HS-5 (cell line): ENCODE results near the gene MBOAT1.
A peak's percentile ranks its signal among the peaks of the same experiment; 100 is the strongest.

Experiments
- DNase-seq: peaks from one replicate; pipeline ENCODE4 v3.0.0-alpha.2; 2012; ENCODE audit warnings: low read depth

MBOAT1 gene

DNA sequence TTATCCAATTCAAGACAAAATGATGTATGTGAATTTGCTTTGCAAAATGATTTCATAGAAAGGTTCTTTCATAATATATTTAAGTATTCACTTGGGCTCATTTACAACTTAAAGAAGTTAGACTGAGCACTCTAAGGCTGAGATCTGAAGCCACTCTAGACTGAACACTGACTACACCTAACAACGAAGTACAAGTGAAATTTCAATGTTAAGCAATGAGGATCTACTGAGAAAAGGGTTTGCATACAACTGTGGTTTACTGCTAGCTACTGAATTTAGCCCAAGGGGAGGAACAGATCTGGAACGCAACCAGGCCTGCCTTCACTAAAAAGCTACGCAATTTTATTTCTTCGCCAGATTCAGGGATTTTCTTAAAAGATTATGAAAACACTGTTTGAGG lies 106.4 kb downstream of the MBOAT1 start:
- no peak for DNase-seq

DNA sequence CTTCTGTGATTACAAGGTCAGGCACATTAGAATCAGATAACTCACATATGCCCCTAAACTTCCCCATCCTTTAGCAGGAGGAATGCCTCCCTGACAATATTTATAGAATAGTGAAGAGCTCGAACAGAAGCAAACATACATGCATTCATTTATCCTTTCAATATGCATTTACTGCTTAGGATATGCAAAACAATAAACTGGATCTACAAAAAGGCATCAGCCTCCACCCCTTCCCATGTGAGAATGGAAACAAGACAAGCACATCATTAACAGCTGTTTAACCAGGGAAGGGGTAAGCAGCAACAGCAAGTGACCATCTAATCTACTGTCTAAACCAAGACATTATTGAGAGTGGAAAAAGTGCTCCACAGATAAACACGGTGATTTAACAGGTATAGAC lies 107.6 kb downstream of the MBOAT1 start:
- DNase-seq: no peak

DNA sequence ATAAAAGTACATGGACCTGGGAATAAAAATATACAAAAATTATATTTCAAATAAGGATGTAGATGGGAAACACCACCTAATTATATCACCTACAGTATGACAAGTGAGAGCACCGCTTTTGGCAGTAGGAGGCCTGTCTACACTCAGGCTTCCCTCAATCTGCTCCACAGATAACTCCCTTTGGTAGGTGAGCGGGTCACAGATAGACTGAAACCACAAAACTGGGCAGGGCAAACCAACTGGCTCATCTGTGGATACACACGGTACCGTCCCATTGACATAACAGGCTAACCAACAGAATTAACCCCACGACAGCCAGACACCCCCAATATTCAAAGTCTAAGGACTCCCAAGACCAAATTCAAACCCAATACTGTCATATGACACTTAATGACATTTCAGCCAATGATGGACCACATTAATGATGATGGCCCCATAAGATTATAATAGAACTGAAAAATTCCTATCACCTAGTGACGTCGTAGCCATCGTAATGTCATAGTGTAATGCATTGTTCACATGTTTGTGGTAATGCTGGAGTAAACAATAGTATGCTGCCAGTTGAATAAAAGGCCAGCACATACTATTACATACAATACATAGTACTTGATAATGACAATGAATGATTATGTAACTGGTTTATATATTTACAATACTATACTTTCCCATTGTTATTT lies 109.7 kb downstream of the MBOAT1 start:
- DNase-seq: no peak

DNA sequence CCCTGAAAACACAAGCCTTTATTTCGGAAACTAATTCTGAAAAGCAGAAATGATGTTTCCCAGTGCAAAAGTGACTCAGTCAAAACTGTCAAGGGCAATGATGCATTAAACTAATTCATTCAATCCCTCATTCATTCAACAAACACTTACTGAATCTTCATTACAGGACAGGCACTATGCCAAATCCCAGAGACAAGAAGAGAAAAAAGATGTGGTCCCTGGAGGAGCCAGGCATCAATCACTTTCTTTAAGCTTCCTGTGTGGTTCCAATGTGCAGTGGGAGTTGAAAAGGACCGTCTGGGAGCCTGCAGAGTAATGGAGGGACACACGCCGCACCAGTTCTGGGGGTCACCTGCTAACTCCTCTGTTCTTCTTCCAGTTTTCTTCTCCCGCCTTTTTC lies 113.1 kb downstream of the MBOAT1 start:
- no peak for DNase-seq

DNA sequence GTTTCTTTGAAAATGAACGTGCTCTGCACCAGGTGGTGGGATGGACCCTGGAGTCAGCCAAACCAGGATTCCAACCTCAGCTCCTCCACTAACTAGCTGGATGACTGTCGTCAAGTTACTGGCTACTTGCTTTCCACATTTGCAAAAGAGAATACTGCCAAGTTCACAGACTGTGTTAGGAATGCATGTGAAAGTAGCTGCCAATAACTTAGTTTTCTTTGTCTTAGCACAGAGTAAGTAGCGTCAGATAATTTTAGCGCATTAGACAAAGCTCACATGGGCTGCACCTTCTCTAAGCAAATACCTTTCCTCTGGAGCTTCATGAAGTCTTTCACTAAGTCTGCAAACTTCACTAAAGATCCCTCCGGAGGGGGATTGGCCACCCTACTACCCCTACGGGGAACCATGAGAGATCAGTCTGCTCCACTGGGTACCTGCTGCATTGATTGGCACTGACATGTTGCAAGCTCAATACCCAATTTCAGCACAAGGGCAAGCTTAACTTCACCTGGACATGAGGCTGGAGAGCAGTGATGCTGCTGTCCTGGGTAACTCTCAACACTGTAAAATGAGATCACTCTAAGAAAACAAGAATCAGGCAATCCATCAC lies 113.9 kb downstream of the MBOAT1 start:
- DNase-seq: no peak

DNA sequence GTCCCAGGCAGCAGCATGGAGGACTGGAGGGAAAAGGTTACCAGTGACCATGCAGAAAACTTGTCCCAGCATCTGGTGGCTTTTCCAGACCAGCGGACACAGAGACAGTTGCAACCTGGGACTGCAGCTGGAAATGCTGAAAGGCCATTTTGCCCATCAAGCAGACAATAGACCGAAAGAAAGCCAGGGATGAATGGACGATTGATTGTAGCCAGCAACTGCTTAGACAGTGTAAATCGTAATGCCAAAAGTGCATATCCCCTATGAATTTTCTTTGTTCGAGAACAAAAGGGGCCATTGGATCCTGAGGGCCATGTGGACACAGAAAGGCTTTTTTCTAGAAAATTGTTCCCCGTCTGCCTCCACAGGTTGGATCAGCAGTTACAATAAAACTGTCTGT lies 115.7 kb downstream of the MBOAT1 start:
- DNase-seq: no peak

DNA sequence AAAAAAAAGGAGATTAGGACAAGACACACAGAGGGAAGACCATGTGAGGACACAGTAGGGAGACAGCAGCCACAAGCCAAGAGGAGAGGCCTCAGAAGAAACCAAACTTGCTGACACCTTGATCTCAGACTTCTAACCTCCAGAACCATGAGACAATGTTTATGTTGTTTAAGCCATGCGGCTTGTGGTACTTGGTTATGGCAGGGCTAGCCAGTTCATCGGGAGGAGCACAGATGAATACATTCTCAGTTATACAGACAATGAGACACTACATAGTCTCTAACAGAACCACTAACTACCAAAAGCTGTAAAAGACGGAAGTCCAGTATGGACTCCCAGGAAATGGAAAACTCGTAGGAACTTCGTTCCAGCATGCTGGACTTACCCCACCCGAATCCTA lies 116.8 kb downstream of the MBOAT1 start:
- DNase-seq: no peak

DNA sequence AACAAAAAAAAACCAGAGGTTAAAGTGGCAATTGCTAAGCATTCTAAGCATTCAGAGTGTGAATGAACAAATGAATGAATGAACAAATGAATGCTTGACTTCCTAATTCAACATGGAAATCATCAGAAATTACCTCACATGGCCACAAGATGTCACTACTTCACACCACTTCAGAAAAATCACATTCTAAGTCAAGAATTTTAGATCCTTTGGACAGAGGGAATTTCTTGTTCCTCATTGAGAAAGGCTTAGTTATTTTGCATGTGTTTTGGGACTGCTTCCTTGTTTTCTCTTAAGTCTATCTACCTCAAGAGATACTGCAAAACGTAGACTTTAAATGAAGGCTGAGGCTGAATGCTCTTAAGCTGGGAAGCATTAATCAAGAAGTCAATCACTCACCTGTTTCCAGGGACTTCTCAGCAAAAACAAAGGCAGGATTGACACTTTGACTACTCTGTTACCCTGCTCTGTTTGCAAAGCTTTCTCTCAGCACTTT lies 120.2 kb downstream of the MBOAT1 start:
- peak; percentile 32 for DNase-seq

DNA sequence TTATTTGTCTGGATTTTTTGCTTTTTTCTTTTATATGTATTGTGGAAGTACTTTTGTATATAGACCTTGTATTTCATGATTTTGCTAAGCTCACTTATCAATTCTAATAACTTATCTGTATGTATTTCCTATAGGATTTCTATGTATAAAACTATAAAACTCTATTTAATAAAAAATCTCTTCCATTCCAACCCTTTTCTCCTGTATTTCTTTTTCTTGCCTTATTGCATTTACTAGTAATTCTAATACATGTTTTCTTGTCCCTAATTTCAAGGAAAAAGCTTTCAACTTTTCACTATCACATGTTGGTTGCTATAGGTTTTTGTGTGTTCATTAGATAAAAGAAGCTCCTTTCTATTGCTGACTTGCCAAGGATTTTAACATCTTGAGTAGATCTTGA lies 125.3 kb downstream of the MBOAT1 start:
- no peak for DNase-seq

DNA sequence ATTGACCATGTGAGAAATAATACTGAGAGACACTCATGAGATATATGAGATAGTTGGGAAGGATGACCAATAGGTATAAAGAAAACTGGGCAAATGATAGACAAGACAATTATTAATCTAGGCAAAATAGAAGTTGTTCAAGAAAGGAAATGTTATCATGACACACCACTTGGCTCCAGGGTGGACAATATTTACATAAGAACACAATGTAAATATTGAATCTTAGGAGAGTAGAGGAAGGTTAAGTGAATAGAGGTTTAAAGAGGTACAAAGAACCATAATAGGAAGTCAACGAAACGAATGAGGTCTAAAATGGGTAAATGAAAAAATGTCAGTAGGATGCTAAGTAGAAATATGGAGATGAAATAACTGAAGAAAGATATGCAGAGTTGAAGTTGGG lies 126.5 kb downstream of the MBOAT1 start:
- no peak for DNase-seq

DNA sequence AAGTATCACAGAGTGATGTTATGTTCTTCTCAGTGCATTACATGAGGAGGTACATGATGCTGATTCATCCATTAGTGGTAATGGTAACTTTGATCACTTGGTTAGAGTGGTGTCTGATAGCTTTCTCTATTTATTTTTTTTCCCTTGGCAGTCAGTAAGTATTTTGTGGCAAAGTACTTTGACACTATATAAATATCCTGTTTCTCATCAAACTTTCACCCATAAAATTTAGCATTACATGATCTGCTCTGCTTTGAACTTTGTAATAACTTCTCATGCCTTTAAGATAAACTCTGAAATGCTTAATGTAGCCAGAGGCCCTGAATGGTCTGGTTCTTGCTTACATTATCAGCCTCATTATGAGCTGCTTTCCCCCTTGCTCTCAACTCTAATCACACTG lies 127.9 kb downstream of the MBOAT1 start:
- no peak for DNase-seq

DNA sequence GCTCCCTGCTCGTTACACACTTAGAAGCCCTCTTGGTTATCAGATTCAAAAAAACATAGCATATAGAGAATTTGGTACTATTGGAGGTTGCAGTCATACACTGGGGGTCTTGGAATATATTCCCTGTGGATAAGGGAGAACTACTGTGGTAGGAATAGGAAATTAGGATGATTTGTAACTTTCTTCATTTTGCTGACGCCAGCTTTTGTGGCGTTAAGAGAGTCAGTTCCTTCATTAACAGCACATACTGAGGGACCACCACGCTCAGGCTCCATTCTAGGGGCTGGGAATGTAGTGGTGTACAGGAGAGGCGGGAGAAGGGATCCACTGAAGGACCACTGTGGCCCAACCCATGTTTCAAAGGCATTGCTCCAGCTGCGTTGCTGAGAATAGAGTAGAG lies 140.3 kb downstream of the MBOAT1 start:
- no peak for DNase-seq

DNA sequence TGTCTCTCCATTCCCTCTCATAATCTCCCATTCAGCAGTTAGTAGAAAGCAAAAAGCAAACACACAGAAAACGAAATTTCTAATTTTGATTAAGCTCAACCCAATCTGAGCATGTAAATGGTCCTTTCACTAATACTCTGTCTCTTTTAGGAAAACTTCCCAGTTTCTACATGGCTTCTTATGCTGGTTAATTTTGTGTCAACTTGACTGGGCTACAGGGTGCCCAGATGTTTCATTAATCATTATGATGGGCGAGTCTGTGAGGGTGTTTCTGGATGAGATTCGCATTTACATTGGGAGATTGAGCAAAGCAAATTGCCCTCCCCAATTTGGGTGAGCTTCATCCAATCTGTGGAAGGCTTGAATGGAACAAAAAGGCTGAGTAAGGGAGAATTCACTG lies 142.2 kb downstream of the MBOAT1 start:
- DNase-seq: no peak

DNA sequence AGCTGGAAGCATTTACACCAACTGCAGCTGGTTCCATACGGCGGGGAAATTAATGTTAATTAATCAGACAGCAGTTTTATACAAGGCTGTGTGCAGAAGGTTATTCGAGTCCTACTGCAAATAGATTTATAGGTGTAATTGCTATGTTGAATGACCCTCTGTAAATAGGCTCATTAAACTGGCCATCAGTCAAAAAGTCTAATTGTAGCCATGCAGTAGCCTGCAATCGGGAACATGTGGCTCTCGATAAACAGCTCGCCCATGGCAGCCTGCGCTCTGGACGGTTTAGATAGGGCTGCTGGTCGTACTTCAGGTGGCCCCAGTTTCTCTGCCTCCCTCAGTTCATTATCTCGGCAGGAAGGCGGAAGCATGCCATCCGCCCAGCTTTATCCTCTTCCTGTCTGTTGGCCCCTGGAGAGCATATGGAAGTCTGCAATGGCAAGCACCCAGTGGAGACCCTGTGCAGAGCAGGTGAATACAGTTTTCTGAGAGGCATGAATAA lies 143.2 kb downstream of the MBOAT1 start:
- no peak for DNase-seq

DNA sequence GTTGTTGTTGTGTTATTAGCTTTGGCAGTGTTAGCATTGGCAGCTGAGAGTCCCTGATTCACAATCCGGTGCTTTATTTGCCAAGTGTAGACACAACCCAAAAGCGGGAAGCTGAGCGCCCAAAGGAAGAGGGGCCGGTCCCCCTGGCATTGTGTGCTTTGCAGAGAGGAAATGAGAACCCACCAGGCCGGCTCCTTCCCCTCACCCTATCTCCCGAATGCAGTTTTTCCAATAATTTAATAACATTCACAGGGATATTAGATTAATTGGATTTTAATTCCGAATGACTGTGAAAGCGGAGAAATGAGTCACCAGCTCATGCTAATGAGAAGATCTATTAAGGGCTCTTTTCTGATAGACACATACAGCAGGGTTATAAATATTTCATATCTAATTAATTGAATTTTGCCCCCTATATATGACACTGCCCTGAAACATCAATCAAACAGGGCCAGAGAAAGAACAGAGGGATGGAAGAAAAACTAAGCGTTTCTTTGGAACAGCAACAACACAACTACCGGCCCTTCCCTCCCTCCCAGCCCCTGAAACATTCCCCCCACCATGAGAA lies 143.8 kb downstream of the MBOAT1 start:
- no peak for DNase-seq

DNA sequence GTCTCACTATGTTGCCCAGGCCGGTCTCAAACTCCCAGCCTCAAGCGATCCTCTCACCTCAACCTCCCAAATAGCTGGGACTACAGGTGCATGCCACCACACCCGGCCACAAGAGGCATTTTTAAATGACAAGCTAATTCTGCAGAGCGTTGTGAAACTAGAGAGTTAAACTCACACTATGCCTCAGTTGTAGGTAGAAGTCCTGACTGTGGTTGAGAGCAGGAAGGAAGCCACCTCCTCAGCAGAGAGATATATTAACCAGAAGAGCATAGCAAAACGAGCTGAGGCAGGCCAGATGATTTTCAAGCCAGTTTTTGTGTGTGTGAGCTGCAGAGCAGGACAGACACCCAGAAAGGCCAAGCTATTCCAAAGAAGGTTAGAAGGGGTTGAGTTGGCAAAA lies 150.3 kb downstream of the MBOAT1 start:
- DNase-seq: no peak

DNA sequence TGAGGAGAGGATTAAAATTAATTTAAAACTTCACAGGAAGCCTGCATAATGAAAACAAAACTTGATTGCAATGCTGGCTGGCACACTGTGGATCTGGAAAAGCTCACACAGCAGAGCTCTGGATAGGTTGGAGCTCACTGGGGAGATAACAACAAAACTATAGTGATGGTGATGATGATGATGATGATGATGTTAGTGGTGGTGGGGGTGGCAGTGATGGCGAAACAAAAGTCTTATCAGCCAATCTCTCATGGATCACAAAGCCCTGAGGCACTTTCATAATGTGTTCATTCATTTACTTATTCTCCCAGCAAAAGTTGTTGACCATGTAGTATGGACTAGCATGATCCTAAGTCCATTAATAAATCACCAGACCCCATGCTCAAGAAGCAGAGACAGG lies 152.0 kb downstream of the MBOAT1 start:
- no peak for DNase-seq

DNA sequence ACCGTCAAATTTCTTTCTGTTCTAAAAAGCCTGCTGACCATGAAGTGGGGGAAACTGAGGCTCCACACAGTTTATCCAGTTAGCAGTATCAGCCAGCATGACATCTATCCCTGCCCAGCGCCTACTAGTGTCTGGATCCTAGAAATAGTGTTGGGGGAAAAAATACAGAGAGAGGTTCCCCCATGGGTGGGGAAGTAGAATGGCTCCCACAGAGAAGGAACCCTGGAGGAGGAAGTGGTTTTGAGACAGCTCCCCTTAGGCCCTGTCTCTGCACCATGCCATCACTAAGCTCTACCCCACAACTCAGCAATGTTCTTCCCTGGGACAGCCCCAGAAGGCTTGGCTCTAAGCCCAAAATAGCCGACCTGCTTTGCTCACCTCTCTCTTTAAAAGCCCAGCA lies 153.4 kb downstream of the MBOAT1 start:
- no peak for DNase-seq

DNA sequence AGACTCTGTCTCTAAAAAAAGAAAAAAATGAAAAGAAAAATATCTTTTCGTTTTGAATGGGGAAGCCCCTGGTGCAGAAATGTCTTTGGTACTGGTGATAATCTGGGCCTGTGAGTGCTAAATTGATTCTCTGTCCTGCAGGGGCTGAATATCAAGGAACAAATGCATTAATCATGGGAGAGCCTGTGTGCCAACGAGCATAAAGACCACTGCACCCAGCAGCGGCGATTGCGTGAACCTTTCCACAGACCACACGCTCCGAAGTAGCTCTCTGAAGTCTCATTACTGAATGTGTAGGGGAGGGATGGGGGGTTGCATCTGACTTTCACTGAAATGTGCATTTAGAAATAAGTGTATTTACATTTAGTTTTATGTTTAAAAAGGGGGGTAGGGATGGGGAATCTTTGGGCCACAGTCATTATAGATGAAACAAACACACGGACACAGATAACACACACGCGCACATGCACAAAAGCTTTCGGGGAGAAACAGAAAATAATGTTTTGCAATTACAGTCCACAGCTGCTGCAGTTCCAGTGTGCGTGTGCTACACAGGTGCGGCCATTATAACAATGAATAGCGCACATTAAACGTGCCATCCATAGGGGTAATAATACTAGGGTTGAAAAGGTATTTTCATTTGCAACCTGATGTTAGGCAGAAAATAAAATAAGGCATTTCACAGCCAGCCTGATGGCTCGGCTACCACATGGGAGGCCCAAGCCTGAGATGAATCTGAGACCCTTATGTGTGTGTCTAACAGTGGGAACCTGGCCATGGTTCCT lies 154.0 kb downstream of the MBOAT1 start:
- no peak for DNase-seq

DNA sequence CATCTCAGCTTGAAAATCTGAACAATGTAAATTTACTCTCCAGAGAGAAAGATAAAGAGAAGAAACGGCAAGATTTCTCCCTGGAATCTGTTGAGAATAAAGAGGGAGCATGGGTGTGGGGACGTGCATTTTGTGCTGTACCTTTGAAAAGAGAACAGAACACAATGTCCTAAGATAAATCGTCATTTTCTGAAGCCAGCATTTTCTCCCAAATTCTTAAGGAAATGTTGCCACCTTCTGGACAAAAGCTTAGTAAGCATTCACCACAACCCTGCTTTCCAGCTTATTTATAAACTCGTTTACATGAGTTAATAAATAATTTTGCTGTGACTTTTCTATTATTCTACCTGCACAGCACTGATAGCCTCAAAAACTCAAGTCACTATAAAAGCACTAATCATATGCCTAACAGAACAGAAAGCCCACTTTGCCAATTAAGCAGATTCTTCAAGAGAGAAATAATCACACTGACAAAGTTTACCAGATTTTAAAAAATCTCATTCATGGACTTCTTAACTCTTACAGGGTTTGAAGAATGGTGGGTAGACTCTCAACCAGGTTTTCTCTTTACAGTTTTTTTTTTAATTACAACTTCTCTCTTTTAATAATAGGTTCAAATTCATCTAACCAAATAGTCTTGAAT lies 155.8 kb downstream of the MBOAT1 start:
- peak; percentile 24 for DNase-seq

DNA sequence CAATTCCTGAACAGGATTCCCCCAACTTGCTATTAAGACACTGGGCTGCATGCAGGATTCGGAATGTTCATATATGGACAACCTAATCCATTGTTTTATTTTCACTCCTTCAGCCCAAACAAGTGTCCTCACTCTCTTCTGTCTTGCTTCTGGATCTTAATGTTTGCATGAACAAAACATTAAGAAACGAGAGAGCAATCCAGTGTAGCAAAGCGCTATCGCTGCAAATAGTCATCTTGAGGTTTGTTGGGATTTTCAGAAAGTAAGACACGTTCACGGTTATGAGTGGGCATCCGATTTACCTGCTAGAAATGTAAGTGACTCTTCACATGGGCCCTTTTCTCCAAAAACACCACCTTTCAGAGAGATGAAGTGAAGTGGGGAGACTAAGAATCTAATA lies 156.4 kb downstream of the MBOAT1 start:
- DNase-seq: no peak
